ENCODE data around the gene LCN1.

DNA sequence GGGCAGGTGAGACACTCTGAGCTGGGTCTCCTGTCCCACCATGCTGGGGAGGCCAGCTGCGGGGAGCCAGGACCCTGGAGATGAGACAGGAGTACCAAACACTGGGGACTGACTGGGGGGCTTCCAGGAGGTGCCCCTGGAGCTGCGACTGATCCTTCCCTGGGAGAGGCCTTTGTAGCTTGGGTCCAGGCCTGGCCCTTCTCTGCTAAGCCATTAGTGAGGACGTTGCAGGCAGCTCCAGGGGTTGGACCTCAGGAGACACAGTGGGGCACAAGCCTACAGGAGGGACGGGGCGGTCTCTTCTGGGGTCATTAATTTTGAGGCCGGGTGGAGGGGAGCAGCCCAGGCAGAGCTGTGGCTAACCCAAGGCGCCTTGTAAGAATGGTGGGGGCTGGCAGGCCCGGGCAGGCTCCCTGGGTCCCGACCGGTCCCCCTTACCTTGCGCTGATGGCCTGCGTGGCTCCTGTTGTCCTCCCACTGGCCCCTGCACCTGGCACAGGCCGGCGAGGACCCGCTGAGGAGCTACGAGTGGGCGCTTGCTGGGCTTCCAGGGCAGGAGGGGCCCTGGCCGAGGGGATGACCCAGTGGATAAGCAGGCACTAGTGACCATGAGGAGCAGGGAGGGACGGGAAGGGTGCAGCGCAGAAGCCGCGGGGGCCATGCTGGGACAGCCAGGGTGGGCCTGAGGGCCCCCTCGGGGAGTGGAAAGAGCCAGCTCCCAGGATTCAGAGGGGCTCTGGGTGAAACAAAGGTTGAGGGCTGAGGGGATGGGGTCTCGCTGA, 15.6 kb upstream of the LCN1 start:
- TF ChIP-seq, protein P1, sequence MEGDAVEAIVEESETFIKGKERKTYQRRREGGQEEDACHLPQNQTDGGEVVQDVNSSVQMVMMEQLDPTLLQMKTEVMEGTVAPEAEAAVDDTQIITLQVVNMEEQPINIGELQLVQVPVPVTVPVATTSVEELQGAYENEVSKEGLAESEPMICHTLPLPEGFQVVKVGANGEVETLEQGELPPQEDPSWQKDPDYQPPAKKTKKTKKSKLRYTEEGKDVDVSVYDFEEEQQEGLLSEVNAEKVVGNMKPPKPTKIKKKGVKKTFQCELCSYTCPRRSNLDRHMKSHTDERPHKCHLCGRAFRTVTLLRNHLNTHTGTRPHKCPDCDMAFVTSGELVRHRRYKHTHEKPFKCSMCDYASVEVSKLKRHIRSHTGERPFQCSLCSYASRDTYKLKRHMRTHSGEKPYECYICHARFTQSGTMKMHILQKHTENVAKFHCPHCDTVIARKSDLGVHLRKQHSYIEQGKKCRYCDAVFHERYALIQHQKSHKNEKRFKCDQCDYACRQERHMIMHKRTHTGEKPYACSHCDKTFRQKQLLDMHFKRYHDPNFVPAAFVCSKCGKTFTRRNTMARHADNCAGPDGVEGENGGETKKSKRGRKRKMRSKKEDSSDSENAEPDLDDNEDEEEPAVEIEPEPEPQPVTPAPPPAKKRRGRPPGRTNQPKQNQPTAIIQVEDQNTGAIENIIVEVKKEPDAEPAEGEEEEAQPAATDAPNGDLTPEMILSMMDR (IDR thresholded peaks at IDR 0.05) = no peak
- no peak for TF ChIP-seq POLR2A (IDR thresholded peaks at IDR 0.05)

Measured in thyroid gland (tissue), 4 donors.